HepG2 (cell line): Measurements from ENCODE around the gene CCDC87. TPM values are rescaled to one million over a fixed set of nuclear protein-coding genes. Genes with fewer than 3 reads are reported as not detected.

ENCODE experiments used
- DZIP1 ChIP-seq: sonication (generic); formaldehyde crosslinking; IDR thresholded peaks from 2 replicates; pipeline ENCODE4 v1.5.0; 2020; ENCODE audit warnings: mild to moderate bottlenecking, missing genetic modification reagents
- FOXK1 ChIP-seq: sonication (generic); formaldehyde crosslinking; IDR thresholded peaks from 2 replicates; pipeline ENCODE4 v1.4.0; 2020; ENCODE audit warnings: low read depth, missing genetic modification reagents, borderline replicate concordance
- KDM5A ChIP-seq: fragments of 200-600 bp; sonication (generic); IDR thresholded peaks from 2 replicates; pipeline ENCODE4 v1.7.0; 2018; ENCODE audit warnings: antibody characterized with exemption, mild to moderate bottlenecking, low read length, borderline replicate concordance
- POLR2AphosphoS5 ChIP-seq: IDR thresholded peaks from 2 replicates; pipeline ENCODE4 v1.6.1; 2012; ENCODE audit warnings: low read depth, low read length
- ZBTB26 ChIP-seq: IDR thresholded peaks from 2 replicates; pipeline ENCODE4 v1.6.1; 2016; ENCODE audit warnings: missing compliant biosample characterization, missing genetic modification reagents, borderline replicate concordance
- ZNF335 ChIP-seq: sonication (generic); formaldehyde crosslinking; IDR thresholded peaks from 2 replicates; pipeline ENCODE4 v1.4.0; 2020; ENCODE audit warnings: missing genetic modification reagents
- ZNF382 ChIP-seq: sonication (generic); formaldehyde crosslinking; IDR thresholded peaks from 2 replicates; pipeline ENCODE4 v1.5.0; 2020; ENCODE audit warnings: missing genetic modification reagents, mild to moderate bottlenecking, borderline replicate concordance
- ZNF446 ChIP-seq: sonication (generic); formaldehyde crosslinking; IDR thresholded peaks from 2 replicates; pipeline ENCODE4 v1.5.0; 2020; ENCODE audit warnings: mild to moderate bottlenecking, missing genetic modification reagents
- polyA plus RNA-seq, 8 experiments: library from polyadenylated mRNA; depleted of rRNA in 3 of 8; stranded (reverse) in 7 of 8; unstranded in 1 of 8; fragments of >200 nt; fragmentation: Illumina TruSeq in 4 of 8; extraction: Trizol in 4 of 8; gene quantifications; 2 replicates each; pipeline versions ENCODE4 v1.2.1 to v1.2.3, GENCODE V29; 2011 to 2016; ENCODE audit warnings: low read depth in 4 of 8, missing spikeins in 1 of 8, mixed read lengths in 1 of 8; ENCODE audit not compliant: insufficient read depth in 1 of 8
- total RNA-seq, 5 experiments: library from RNA; depleted of rRNA; stranded (reverse); fragments of >200 nt; fragmentation: Illumina TruSeq; extraction: Trizol; gene quantifications; 2 replicates each; pipeline ENCODE4 v1.2.3, GENCODE V29; 2016; ENCODE audit warnings: low read depth in 1 of 5
- TF ChIP-seq, protein P1 (sequence below): sonication (generic); formaldehyde crosslinking; IDR thresholded peaks from 2 replicates; pipeline ENCODE4 v1.4.0; 2020; ENCODE audit warnings: missing genetic modification reagents, mild to moderate bottlenecking, borderline replicate concordance
- TF ChIP-seq, protein P2 (sequence below): sonication (generic); formaldehyde crosslinking; IDR thresholded peaks from 2 replicates; pipeline ENCODE4 v1.5.1; 2020; ENCODE audit warnings: missing genetic modification reagents, mild to moderate bottlenecking, borderline replicate concordance
- TF ChIP-seq, protein P3 (sequence below): sonication (generic); formaldehyde crosslinking; IDR thresholded peaks from 2 replicates; pipeline ENCODE4 v1.5.1; 2020; ENCODE audit warnings: missing genetic modification reagents, mild to moderate bottlenecking, borderline replicate concordance
- TF ChIP-seq, protein P4 (sequence below): sonication (generic); formaldehyde crosslinking; IDR thresholded peaks from 2 replicates; pipeline ENCODE4 v1.5.1; 2020; ENCODE audit warnings: mild to moderate bottlenecking, missing genetic modification reagents, borderline replicate concordance
- TF ChIP-seq, protein P5 (sequence below): fragments of 450-650 bp; IDR thresholded peaks from 2 replicates; pipeline ENCODE4 v1.6.1; 2017; ENCODE audit warnings: mild to moderate bottlenecking

CCDC87 gene
- total and polyA plus RNA-seq, 2 of the 13 experiments (the other 11 are each of a cell fraction or from before 2014, with no cell fraction given) = 0.05 to 0.42 TPM

GRCh38 chr11:66545701-66546367, 47.0 kb downstream of the CCDC87 start, which contains the start of gene ZDHHC24 (continued):
- peak; percentile 17; the same call in 1 of the 2 replicates for TF ChIP-seq ZBTB26 (CRISPR knock-in tag)
- TF ChIP-seq FOXK1 (CRISPR knock-in tag) = peak; percentile 21; the same call in 1 of the 2 replicates
- TF ChIP-seq, protein P1, sequence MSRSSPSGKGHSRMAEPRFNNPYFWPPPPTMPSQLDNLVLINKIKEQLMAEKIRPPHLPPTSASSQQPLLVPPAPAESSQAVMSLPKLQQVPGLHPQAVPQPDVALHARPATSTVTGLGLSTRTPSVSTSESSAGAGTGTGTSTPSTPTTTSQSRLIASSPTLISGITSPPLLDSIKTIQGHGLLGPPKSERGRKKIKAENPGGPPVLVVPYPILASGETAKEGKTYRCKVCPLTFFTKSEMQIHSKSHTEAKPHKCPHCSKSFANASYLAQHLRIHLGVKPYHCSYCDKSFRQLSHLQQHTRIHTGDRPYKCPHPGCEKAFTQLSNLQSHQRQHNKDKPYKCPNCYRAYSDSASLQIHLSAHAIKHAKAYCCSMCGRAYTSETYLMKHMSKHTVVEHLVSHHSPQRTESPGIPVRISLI (CRISPR knock-in tag) = no peak; the same call in 1 of the 2 replicates
- TF ChIP-seq, protein P2, sequence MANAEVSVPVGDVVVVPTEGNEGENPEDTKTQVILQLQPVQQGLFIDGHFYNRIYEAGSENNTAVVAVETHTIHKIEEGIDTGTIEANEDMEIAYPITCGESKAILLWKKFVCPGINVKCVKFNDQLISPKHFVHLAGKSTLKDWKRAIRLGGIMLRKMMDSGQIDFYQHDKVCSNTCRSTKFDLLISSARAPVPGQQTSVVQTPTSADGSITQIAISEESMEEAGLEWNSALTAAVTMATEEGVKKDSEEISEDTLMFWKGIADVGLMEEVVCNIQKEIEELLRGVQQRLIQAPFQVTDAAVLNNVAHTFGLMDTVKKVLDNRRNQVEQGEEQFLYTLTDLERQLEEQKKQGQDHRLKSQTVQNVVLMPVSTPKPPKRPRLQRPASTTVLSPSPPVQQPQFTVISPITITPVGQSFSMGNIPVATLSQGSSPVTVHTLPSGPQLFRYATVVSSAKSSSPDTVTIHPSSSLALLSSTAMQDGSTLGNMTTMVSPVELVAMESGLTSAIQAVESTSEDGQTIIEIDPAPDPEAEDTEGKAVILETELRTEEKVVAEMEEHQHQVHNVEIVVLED (CRISPR knock-in tag) = peak; percentile 76; the same call in 1 of the 2 replicates
- TF ChIP-seq, protein P3, sequence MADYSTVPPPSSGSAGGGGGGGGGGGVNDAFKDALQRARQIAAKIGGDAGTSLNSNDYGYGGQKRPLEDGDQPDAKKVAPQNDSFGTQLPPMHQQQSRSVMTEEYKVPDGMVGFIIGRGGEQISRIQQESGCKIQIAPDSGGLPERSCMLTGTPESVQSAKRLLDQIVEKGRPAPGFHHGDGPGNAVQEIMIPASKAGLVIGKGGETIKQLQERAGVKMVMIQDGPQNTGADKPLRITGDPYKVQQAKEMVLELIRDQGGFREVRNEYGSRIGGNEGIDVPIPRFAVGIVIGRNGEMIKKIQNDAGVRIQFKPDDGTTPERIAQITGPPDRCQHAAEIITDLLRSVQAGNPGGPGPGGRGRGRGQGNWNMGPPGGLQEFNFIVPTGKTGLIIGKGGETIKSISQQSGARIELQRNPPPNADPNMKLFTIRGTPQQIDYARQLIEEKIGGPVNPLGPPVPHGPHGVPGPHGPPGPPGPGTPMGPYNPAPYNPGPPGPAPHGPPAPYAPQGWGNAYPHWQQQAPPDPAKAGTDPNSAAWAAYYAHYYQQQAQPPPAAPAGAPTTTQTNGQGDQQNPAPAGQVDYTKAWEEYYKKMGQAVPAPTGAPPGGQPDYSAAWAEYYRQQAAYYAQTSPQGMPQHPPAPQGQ (CRISPR knock-in tag) = no peak
- TF ChIP-seq ZNF382 = no peak
- TF ChIP-seq, protein P4, sequence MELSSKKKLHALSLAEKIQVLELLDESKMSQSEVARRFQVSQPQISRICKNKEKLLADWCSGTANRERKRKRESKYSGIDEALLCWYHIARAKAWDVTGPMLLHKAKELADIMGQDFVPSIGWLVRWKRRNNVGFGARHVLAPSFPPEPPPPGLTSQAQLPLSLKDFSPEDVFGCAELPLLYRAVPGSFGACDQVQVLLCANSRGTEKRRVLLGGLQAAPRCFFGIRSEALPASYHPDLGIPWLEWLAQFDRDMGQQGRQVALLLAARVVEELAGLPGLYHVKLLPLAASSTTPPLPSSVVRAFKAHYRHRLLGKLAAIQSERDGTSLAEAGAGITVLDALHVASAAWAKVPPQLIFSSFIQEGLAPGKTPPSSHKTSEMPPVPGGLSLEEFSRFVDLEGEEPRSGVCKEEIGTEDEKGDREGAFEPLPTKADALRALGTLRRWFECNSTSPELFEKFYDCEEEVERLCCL (CRISPR knock-in tag) = no peak
- peak; percentile 60; the same call in 1 of the 2 replicates for TF ChIP-seq POLR2AphosphoS5
- TF ChIP-seq, protein P5, sequence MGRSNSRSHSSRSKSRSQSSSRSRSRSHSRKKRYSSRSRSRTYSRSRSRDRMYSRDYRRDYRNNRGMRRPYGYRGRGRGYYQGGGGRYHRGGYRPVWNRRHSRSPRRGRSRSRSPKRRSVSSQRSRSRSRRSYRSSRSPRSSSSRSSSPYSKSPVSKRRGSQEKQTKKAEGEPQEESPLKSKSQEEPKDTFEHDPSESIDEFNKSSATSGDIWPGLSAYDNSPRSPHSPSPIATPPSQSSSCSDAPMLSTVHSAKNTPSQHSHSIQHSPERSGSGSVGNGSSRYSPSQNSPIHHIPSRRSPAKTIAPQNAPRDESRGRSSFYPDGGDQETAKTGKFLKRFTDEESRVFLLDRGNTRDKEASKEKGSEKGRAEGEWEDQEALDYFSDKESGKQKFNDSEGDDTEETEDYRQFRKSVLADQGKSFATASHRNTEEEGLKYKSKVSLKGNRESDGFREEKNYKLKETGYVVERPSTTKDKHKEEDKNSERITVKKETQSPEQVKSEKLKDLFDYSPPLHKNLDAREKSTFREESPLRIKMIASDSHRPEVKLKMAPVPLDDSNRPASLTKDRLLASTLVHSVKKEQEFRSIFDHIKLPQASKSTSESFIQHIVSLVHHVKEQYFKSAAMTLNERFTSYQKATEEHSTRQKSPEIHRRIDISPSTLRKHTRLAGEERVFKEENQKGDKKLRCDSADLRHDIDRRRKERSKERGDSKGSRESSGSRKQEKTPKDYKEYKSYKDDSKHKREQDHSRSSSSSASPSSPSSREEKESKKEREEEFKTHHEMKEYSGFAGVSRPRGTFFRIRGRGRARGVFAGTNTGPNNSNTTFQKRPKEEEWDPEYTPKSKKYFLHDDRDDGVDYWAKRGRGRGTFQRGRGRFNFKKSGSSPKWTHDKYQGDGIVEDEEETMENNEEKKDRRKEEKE = no peak
- TF ChIP-seq KDM5A = no peak; the same call in 1 of the 2 replicates
- no peak for TF ChIP-seq ZNF335 (CRISPR knock-in tag)
- TF ChIP-seq DZIP1 (CRISPR knock-in tag) = no peak
- no peak for TF ChIP-seq ZNF446
